SKM-1 (cell line): ENCODE results near the gene AAK1.
"Not testable (repeated sequence)": the region's sequence is repeated elsewhere in the genome, so short reads cannot be mapped to it uniquely, and the experiment has no call there.

ENCODE experiments used
- DNase-seq: peaks from one replicate; lab custom pipeline; 2025; ENCODE audit not compliant: unreplicated experiment; lab: John Stamatoyannopoulos, UW

Gene AAK1

GRCh38 chr2:69660637-69661036 is 17.1 kb upstream of the AAK1 start:
- no peak for DNase-seq

- DNase-seq, result no peak
Measured at GRCh38 chr2:69659941-69660483, 16.5 kb upstream of the AAK1 start.

- DNase-seq, result no peak
Measured at GRCh38 chr2:69659349-69659748, 15.8 kb upstream of the AAK1 start.

GRCh38 chr2:69652206-69652605 is 8.7 kb upstream of the AAK1 start:
- no peak for DNase-seq

GRCh38 chr2:69647196-69647595 is 3.7 kb upstream of the AAK1 start:
- not testable (repeated sequence) for DNase-seq

- no peak for DNase-seq
Measured at GRCh38 chr2:69646714-69647113, 3.2 kb upstream of the AAK1 start.

- DNase-seq, result no peak
Measured at GRCh38 chr2:69645921-69646320, 2.4 kb upstream of the AAK1 start.

- DNase-seq, result no peak
Measured at GRCh38 chr2:69645031-69645431, 1.5 kb upstream of the AAK1 start.

- no peak for DNase-seq
Measured at GRCh38 chr2:69644506-69644979, 1.0 kb upstream of the AAK1 start.

- peak; percentile 17 for DNase-seq
Measured at GRCh38 chr2:69642709-69643601, 584 bp downstream of the AAK1 start.

- no peak for DNase-seq
Measured at GRCh38 chr2:69641887-69642708, 1.4 kb downstream of the AAK1 start.

- DNase-seq, result no peak
Measured at GRCh38 chr2:69641471-69641870, 2.1 kb downstream of the AAK1 start.

GRCh38 chr2:69639266-69639665 is 4.3 kb downstream of the AAK1 start:
- DNase-seq, result no peak

GRCh38 chr2:69638630-69639029 is 4.9 kb downstream of the AAK1 start:
- DNase-seq, result no peak

GRCh38 chr2:69637923-69638322 is 5.6 kb downstream of the AAK1 start:
- DNase-seq, result no peak

- DNase-seq, result no peak
Measured at GRCh38 chr2:69636395-69636794, 7.1 kb downstream of the AAK1 start.

- no peak for DNase-seq
Measured at GRCh38 chr2:69635432-69635831, 8.1 kb downstream of the AAK1 start.

GRCh38 chr2:69634196-69634821 is 9.2 kb downstream of the AAK1 start:
- DNase-seq, result peak; percentile 68

GRCh38 chr2:69631402-69631801 is 12.1 kb downstream of the AAK1 start:
- no peak for DNase-seq

- no peak for DNase-seq
Measured at GRCh38 chr2:69629921-69630608, 13.5 kb downstream of the AAK1 start.
